Measurements from ENCODE around the gene SP7.
"Not testable (repeated sequence)": the region's sequence is repeated elsewhere in the genome, so short reads cannot be mapped to it uniquely, and the experiment has no call there.

SP7 gene

GRCh38 chr12:53336181-53336681 is at the start of gene SP7:
SP7 (minus strand) TSS chr12:53336354; CDS start chr12:53335646, 708 bp downstream.
- DNase-seq = no peak

GRCh38 chr12:53383258-53383657 is 47.1 kb upstream of the SP7 start:
- DNase-seq = no peak

- DNase-seq = no peak
Observed at GRCh38 chr12:53381731-53382630, 45.8 kb upstream of the SP7 start.

DNA sequence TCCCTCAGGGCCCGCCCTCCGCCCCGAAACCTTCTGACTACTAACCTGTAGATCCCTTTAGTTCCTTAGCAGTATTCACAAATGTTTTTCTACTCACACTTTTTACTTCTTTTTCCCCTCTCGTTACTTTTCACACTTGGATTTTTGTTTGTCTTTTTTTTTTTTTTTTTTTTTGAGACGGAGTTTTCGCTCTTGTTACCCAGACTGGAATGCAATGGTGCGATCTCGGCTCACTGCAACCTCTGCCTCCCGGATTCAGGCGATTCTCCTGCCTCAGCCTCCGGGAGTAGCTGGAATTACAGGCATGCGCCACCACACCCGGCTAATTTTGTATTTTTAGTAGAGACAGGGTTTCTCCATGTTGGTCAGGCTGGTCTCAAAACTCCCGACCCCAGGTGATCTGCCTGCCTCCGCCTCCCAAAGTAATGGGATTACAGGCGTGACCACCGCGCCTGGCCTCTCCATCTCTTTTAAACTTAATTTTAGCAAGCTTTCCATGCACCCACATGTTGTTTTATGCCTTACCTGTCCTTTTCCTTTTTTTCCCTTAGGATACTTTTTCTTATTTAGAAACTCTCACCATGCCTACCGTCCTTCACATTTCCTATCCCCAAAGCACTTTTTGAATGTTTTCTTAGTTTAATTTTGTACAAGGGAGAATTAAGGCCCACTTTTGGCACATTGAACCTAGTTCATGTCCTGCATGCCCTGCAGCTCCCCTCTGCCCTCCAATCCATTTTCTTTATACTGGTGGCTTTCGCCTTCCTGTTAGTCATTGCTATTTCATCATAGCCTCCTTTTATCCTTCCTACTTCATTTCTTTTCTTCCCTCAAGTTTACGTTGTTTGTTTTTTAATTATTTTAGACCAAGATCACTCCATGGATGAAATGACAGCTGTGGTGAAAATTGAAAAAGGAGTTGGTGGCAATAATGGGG is 44.9 kb upstream of the SP7 start:
- DNase-seq = no peak

DNA sequence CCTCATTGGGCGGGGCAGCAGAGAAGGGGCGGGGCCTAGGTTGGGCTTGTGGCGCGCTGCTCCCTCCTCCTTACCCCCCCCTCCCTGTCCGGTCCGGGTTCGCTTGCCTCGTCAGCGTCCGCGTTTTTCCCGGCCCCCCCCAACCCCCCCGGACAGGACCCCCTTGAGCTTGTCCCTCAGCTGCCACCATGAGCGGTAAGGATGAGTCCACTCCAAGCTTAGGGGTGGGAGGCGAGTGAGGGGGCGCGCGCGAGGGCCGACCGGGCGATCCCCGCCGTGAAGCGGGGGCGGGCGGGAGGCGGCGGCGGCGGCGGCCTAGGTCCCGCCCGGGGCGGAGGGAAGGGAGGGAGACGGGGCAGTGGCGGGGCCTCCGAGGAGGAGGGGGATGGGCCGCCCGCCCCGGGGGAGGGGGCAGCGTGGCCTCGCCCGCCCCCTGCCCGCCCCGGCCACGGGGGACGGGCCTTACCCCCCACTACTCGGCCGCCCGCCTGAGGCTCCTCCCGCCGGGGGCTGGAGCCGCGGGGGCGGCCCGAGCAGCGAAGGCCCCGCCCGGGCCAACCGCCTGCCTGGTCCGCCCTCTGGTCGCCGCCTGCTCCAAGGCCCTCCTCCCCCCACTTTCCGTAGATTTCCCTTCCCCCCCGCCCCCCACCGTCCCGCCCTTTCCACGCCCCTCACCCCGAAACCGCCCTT is 44.1 kb upstream of the SP7 start, which contains the start of gene SP1:
TSS of gene SP1 (plus strand) at position 73 of the 690 bp plus-strand sequence. CDS start at position 189, 116 bp downstream.
- peak; percentile 67 for DNase-seq

GRCh38 chr12:53379389-53380103 is 43.4 kb upstream of the SP7 start:
- peak; percentile 100 for DNase-seq

DNA sequence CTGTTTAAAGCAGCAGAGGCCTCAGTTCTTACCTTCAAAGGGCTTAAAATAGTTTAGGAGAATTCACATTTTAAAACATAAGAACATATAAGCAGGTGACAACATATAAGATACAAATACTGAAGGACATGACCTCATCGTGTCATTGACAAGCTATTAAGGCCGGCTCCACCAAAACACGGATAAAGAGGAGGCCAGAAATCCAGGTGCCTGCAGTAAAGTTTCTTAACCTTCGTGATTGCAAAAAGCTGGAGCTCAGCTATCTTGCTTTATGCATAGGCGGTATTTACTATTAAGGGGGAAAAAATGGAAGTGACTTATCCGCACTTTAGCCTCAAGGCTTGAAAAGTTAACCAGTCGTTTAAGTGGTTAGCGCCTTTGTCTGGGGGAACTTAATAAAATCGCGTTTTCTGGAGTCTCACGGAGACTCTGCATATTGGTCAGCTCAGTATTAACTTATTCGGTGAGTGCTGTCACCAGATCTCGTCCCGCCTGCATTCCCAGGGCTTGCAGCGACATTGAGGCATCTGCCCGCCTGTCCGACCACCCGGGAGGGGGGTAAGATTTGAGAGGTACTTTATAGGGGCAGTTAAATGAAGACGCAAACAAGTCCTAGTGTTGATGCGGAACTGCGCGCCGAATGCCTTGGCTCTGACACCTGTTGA is 42.7 kb upstream of the SP7 start:
- no peak for DNase-seq

GRCh38 chr12:53378222-53378621 is 42.1 kb upstream of the SP7 start:
- no peak for DNase-seq

GRCh38 chr12:53376747-53377146 is 40.6 kb upstream of the SP7 start:
- DNase-seq = no peak

GRCh38 chr12:53374277-53374676 is 38.1 kb upstream of the SP7 start:
- DNase-seq = not testable (repeated sequence)

- not testable (repeated sequence) for DNase-seq
Observed at GRCh38 chr12:53373554-53374133, 37.5 kb upstream of the SP7 start.

DNA sequence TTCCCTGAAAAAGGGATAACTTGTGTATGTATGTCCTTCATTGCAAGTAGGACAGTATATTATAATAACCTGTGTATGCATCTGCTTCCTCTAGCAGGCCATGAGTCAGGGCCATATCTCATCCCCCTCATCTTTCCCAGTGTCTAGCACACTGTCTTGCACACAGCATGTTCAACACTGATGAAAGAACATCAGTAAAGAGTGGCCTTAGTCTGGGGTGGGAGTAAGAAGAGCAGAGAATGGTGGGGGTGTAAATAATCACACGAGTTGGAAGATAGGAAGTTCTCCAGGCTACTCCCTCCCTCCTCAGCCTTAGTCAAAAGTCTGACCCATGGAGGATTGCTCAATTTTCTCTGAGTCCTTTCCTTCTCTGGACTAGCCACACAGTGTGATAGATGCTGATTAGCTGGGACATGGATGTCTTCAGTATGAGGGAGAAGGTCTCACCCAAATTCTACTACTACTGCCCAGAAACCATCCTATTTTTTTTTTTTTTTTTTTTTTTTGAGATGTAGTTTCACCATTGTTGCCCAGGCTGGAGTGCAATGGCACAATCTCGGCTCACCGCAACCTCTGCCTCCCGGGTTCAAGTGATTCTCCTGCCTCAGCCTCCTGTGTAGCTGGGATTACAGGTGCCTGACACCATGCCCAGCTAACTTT is 29.2 kb upstream of the SP7 start:
- DNase-seq = no peak

- DNase-seq = not testable (repeated sequence)
Observed at GRCh38 chr12:53361638-53362037, 25.5 kb upstream of the SP7 start.

DNA sequence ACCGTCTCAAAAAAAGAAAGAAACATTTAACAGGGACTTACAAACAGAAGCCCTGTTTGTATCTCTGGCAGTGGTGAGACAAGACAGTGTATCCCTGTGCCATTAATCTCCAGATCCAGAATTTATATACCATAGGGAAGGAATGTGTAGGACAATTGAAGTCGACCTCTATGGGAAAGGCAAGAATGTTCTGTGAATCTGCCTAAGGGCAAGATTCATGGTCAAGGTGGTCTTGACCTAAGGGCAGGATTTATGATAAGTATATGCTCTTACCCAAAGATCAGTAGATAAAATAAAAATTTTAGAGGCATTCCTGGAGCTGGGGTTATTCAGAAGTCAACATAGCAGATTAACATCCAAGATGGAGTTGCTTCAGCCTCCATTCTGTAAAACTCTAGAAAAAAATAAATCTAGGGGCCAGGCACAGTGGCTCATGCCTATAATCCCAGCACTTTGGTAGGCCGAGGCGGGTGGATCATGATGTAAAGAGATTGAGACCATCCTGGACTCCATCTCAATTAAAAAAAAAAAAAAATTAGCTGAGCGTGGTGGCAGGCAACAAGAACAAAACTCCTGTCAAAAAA is 22.8 kb upstream of the SP7 start:
- DNase-seq = no peak

GRCh38 chr12:53355121-53355520 is 19.0 kb upstream of the SP7 start:
- DNase-seq = no peak

- no peak for DNase-seq
Observed at GRCh38 chr12:53353257-53353655, 17.1 kb upstream of the SP7 start.

DNA sequence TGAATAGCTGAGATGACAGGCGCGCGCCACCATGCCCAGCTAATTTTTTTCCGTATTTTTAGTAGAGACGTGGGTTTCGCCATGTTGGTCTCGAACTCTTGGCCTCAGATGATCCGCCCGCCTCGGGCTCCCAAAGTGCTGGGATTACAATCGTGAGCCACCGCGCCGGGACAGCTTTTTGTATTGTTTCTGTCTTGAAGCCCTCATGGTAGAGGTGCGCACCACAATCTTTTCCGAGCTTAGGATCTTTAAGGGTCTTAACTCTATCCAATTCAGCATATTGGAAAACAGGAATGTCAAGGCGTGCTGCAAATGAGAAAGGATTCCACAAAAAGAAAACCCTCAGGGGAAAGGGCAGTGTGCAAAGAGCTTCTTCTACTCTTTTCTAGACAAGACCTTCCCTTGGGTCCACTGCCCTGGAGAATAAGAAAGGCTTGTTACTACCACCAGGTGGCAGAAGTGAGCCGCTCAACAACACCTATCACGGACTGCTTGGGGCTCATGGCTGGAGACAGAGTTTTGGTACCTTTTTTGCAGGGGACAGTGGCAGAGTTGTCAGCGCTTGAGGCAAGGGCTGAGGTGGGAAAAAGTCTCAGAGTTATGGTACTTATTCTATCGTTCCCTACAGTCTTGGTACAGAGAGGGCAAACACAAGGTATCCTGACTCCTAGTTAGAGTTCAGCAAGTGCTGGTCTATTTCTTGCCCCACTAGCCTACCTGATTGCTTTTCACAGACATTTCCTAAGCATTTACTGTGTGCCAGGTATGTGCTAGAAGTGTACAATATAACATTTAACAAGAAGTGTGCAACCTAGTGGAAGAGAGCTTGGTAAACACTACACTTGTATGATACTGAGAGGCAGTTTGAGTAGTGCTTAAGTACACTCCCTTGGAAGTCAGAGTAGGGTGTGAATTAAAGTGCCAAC is 16.4 kb upstream of the SP7 start:
- DNase-seq = peak; percentile 62

DNA sequence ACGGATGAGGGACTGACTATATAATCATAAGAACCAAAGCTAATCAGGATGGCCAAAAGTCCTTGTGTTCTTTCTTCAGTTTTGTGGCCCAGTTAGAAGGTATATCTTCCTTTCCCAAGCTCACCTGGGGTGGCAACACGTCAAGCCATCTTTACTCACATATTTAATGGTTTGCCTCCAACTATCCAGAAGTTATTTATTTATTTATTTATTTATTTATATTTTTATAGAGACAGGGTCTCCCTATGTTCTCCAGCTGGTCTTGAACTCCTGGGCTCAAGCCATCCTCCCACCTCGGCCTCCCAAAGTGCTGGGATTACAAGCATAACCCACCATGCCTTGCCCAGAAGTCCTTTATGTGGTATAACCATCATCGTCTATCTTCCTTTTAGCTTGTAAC is 11.8 kb upstream of the SP7 start:
- DNase-seq = no peak

- no peak for DNase-seq
Observed at GRCh38 chr12:53346491-53346890, 10.3 kb upstream of the SP7 start.
